Measurements from ENCODE around the gene ANAPC2.
"Not testable (repeated sequence)": the region's sequence is repeated elsewhere in the genome, so short reads cannot be mapped to it uniquely, and the experiment has no call there.

Gene ANAPC2

DNA sequence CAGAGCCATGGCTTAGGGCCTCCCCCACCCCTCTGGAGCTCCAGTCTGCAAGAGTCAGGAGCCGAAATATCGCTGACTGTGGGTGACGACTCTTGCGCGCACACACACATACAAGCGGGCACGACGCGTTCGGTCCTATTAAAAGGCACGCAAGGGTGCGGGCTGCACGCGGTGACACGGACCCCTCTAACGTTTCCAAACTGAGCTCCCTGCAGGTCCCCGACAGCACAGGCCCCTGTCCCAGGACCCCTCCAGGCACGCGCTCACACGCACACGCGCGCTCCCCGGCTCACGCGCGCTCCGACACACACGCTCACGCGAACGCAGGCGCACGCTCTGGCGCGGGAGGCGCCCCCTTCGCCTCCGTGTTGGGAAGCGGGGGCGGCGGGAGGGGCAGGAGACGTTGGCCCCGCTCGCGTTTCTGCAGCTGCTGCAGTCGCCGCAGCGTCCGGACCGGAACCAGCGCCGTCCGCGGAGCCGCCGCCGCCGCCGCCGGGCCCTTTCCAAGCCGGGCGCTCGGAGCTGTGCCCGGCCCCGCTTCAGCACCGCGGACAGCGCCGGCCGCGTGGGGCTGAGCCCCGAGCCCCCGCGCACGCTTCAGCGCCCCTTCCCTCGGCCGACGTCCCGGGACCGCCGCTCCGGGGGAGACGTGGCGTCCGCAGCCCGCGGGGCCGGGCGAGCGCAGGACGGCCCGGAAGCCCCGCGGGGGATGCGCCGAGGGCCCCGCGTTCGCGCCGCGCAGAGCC, 49.5 kb downstream of the ANAPC2 start, which contains the start of gene GRIN1:
GRIN1 (plus strand) TSS at position 433 of the 746 bp plus-strand sequence. CDS start 333 bp downstream, outside the sequence.
- H3K4me3 ChIP-seq (ENCODE audit: low read depth, low read length), result no peak within 1 kb of the TSS

DNA sequence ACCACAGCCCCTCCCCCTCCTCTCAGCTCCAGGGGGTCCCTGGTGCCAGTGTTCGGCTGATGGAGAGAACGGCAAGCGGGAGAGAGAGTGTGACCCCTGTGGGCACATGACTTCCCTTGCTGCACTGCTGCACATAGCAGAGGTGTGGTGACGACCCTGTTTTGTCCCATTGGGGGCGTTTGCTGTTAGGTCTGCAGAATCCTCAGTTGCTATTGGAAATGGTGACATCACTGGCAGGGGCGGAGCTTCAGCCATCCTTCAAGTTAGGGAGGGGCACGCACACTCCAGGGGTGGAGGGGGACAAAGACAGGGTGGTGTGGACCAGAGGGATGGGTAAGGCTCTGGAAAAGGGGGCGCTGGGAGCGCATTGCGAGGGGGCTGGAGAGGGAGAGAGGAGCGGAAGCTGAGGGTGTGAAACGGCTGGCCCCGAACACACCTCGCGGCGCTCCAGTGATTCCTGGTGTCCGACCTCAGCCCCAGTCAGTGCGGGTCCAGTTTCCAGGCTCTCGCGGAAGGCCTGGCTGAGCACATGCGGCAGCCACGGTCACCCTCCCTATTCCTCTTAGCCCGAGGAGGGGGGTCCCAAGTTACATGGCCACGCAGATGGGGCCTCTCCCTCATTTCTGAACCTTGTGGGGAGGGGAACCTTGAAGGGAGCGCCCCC, 50.2 kb downstream of the ANAPC2 start:
- no peak overlapping the region for H3K4me3 ChIP-seq (ENCODE audit: low read depth, low read length)
- no peak for DNase-seq (ENCODE audit: low read depth)
- TF ChIP-seq, protein P1, sequence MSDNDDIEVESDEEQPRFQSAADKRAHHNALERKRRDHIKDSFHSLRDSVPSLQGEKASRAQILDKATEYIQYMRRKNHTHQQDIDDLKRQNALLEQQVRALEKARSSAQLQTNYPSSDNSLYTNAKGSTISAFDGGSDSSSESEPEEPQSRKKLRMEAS (IDR thresholded peaks at IDR 0.05; ENCODE audit: low read depth, low read length), result no peak
- TF ChIP-seq, protein P2, sequence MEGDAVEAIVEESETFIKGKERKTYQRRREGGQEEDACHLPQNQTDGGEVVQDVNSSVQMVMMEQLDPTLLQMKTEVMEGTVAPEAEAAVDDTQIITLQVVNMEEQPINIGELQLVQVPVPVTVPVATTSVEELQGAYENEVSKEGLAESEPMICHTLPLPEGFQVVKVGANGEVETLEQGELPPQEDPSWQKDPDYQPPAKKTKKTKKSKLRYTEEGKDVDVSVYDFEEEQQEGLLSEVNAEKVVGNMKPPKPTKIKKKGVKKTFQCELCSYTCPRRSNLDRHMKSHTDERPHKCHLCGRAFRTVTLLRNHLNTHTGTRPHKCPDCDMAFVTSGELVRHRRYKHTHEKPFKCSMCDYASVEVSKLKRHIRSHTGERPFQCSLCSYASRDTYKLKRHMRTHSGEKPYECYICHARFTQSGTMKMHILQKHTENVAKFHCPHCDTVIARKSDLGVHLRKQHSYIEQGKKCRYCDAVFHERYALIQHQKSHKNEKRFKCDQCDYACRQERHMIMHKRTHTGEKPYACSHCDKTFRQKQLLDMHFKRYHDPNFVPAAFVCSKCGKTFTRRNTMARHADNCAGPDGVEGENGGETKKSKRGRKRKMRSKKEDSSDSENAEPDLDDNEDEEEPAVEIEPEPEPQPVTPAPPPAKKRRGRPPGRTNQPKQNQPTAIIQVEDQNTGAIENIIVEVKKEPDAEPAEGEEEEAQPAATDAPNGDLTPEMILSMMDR (IDR thresholded peaks at IDR 0.05; ENCODE audit: low read depth, low read length), result no peak
- TF ChIP-seq MYC (IDR thresholded peaks at IDR 0.05; ENCODE audit: low read depth, low read length) (no peak), POLR2A (IDR thresholded peaks at IDR 0.05; ENCODE audit: extremely low read depth, insufficient read length) (no peak)

More for the DNA sequence above, 49.5 kb downstream of the ANAPC2 start, which contains the start of gene GRIN1:
- TF ChIP-seq POLR2A (IDR thresholded peaks at IDR 0.05; ENCODE audit: extremely low read depth, insufficient read length), result no peak
- no peak for DNase-seq (ENCODE audit: low read depth)

DNA sequence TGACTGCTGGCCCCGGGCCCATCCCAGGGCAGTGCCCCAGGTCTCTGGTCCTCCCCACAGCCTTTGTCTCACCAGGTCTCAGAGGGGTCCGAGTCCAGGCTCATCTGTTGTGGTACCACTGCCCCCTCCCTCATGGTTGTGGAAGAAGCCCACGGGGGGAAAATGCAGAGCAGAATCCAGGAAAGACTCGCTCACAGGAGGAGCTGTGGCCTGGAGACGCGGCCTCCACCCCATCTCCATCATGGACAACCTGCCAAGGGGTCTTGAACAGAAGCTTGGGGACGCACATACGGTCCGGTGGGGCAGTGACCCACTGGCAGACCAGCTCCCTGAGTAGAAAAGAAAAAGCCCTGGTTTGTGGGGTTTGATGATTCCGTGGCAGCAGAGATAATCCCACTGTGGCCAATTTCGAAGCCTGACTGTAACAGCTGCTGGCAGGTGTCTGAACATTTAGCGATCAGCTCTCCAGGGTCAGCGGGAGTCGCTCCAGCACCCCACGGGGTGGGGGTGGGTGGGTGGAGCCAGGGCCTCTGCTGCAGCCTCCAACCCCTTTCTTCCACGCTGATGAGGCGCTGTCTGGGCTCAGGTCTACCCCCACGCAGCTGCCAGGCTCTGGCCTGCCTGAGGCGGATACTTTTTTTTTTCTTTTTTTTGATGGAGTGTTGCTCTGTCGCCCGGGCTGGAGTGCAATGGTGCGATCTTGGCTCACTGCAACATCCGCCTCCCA, 51.3 kb downstream of the ANAPC2 start:
- no peak for TF ChIP-seq POLR2A (IDR thresholded peaks at IDR 0.05; ENCODE audit: extremely low read depth, insufficient read length)
- TF ChIP-seq, protein P1 (IDR thresholded peaks at IDR 0.05; ENCODE audit: low read depth, low read length), result no peak
- TF ChIP-seq, protein P2 (IDR thresholded peaks at IDR 0.05; ENCODE audit: low read depth, low read length), result no peak
- no peak for TF ChIP-seq MYC (IDR thresholded peaks at IDR 0.05; ENCODE audit: low read depth, low read length)
- H3K4me3 ChIP-seq (ENCODE audit: low read depth, low read length), result no peak overlapping the region
- no peak for DNase-seq (ENCODE audit: low read depth)

DNA sequence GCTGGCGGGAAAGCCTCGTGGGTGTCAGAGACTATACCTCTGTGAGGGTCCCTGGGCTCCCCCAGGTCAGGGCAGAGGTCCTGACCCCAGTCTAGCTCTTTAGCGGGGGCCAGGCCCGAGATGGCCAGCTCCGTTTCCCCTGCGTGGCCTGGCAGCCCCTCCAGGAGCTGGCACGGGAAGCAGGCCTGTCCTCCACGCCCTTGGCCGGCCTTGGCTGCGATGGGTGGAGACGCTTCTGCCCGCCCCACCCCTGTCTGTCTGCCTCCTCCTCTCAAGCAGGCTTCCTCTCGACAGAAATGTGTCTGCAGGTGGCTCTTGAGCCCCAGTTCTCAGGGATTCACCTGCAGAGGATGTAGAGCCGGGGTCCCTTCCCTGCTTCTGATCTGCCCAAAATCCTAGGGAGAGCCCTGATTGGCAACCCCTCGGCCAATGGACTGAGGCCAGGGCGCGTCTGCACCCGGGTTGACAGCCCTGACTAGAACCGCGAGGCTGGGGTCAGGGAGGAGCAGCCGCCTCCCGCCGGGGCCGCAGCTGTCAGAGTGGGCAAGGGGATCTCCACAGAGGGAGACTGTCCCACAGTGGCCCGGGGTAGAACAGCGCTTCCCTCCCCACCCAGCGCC, 52.0 kb downstream of the ANAPC2 start:
- no peak for DNase-seq (ENCODE audit: low read depth)
- H3K4me3 ChIP-seq (ENCODE audit: low read depth, low read length), result no peak overlapping the region
- no peak for TF ChIP-seq MYC (IDR thresholded peaks at IDR 0.05; ENCODE audit: low read depth, low read length)
- TF ChIP-seq, protein P1 (IDR thresholded peaks at IDR 0.05; ENCODE audit: low read depth, low read length), result no peak
- TF ChIP-seq, protein P2 (IDR thresholded peaks at IDR 0.05; ENCODE audit: low read depth, low read length), result no peak

DNA sequence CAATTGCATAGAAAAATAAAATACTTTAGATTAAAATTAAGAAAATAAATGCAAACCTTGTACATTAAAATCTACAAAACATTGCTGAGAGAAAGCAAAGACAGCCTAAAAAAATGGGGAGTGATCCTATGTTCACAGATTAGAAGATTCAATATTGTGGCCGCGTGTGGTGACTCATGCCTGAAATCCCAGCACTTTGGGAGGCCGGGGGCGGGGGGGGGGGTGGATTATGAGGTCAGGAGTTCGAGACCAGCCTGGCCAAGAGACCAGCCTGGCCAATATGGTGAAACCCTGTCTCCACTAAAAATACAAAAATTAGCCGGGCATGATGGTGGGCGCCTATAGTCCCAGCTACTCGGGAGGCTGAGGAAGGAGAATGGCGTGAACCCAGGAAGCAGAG, 53.2 kb downstream of the ANAPC2 start:
- not testable (repeated sequence) for DNase-seq (ENCODE audit: low read depth)

DNA sequence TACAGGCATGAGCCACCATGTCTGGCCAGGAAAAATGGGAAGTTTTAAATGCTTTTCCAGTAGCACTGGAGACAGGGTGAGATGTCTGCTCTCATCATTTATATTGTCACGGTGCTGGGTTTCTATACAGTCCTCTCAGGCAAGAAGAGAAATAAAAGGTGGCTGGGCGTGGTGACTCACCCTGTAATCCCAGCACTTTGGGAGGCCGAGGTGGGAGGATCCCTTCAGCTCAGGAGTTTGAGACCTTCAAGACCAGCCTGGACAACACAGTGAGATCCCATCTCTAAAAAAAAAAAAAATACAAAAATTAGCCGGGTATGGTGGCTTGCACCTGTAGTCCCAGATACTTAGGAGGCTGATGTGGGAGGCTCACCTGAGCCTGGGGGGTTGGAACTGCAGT, 54.2 kb downstream of the ANAPC2 start:
- DNase-seq (ENCODE audit: low read depth), result no peak

More for the DNA sequence above, 53.2 kb downstream of the ANAPC2 start:
- not testable (repeated sequence) for H3K4me3 ChIP-seq (ENCODE audit: low read depth, low read length)

More for the DNA sequence above, 54.2 kb downstream of the ANAPC2 start:
- TF ChIP-seq POLR2A (IDR thresholded peaks at IDR 0.05; ENCODE audit: extremely low read depth, insufficient read length), result no peak
- TF ChIP-seq, protein P2 (IDR thresholded peaks at IDR 0.05; ENCODE audit: low read depth, low read length), result no peak
- no peak overlapping the region for H3K4me3 ChIP-seq (ENCODE audit: low read depth, low read length)
